ENCODE data around the gene BAHCC1. TPM values are rescaled to one million over a fixed set of nuclear protein-coding genes. Genes with fewer than 3 reads are reported as not detected.

BAHCC1 gene
- total and polyA plus RNA-seq, 2 of the 8 experiments (the other 6 are each of a cell fraction or from before 2014, with no cell fraction given): 0.26 to 0.58 TPM

GRCh38 chr17:81474958-81475357, 79.7 kb downstream of the BAHCC1 start:
- no peaks in the 10 kb centered on the region for H3K79me2 ChIP-seq (ENCODE audit: control insufficient read depth in 1 of 2, insufficient read depth in 2 of 2, low read length in 2 of 2)
- 81% methylated on average over 16 of the region's 16 CpGs; no CpG with 5 or more reads in 1 of the 2 experiments for WGBS, 2 experiments (ENCODE audit: extremely low coverage in 1 of 2, insufficient coverage in 1 of 2, insufficient read length in 1 of 2, insufficient replicate concordance in 2 of 2, low coverage in 1 of 2, low lambda C conversion rate in 2 of 2, missing lambda C conversion rate in 1 of 2)
- CTCF ChIA-PET (ENCODE audit: partially characterized antibody): interaction anchor here (0.7 to 3.1 kb wide), 5 partner anchors 9 to 222 kb away, joined by 3 to 21 read pairs (median 7); no protein-coding TSS in a partner anchor
- TF ChIP-seq SRF (IDR thresholded peaks at IDR 0.05; ENCODE audit: low read depth, low read length): no peak
- TF ChIP-seq JUND (IDR thresholded peaks at IDR 0.05; ENCODE audit: low read length): no peak
- no peak for TF ChIP-seq EP300 (IDR thresholded peaks at IDR 0.05; ENCODE audit: borderline replicate concordance in 1 of 2, low read depth in 2 of 2, low read length in 2 of 2)
- TF ChIP-seq SIX5 (IDR thresholded peaks at IDR 0.05; ENCODE audit: low read depth, low read length): no peak
- TF ChIP-seq RXRA (IDR thresholded peaks at IDR 0.05; ENCODE audit: insufficient read depth, low read depth, low read length): no peak
- TF ChIP-seq MAX (IDR thresholded peaks at IDR 0.05): no peak
- no peak for TF ChIP-seq JUN (IDR thresholded peaks at IDR 0.05; ENCODE audit: low read depth, low read length)
- no peak for TF ChIP-seq EZH2 (IDR thresholded peaks at IDR 0.05; ENCODE audit: low read depth, low read length, severe bottlenecking)

More at GRCh38 chr17:81474958-81475357, 79.7 kb downstream of the BAHCC1 start:
- Histone ChIP-seq H4K8ac (ENCODE audit: extremely low read depth, insufficient read depth, low read length) (no peak overlapping the region), H3K27ac (ENCODE audit: low read depth, low read length) (no peak overlapping the region), H3K4me2 (ENCODE audit: insufficient read depth in 1 of 2, low read depth in 2 of 2, low read length in 2 of 2) (no peak overlapping the region), H4K5ac (ENCODE audit: insufficient read length, low read depth, low read length) (no peak overlapping the region), H2BK20ac (ENCODE audit: low read length) (no peak overlapping the region), H2AFZ (ENCODE audit: low read length) (no peak overlapping the region), H3K18ac (ENCODE audit: extremely low read depth, low read length) (no peak overlapping the region), H2BK15ac (ENCODE audit: low read length) (no peak overlapping the region), H3K9ac (replicated peaks in 1 of 4; ENCODE audit: extremely low read depth in 1 of 4, low read depth in 3 of 4, low read length in 3 of 4) (no peak overlapping the region), H3K9me3 (ENCODE audit: insufficient read depth in 2 of 2, low read depth in 1 of 2, low read length in 1 of 2) (no peaks in the 10 kb centered on the region; a peak in 1 of 4 replicates), H3K36me3 (ENCODE audit: control insufficient read depth in 2 of 4, insufficient read depth in 4 of 4, low read length in 3 of 4) (no peaks in the 10 kb centered on the region), H2AK5ac (ENCODE audit: low read depth, low read length) (no peak overlapping the region), H2BK120ac (replicated peaks; ENCODE audit: low read depth, low read length) (no peak overlapping the region), H3K56ac (replicated peaks; ENCODE audit: insufficient read length, low read depth, low read length) (no peak overlapping the region), H3K4me3 (ENCODE audit: extremely low read depth in 1 of 4, insufficient read depth in 2 of 4, low read depth in 3 of 4, low read length in 4 of 4) (no peak overlapping the region), H3K4ac (replicated peaks; ENCODE audit: insufficient read length, low read depth, low read length) (no peak overlapping the region), H2BK5ac (ENCODE audit: low read depth, low read length) (no peak overlapping the region), H2BK12ac (ENCODE audit: low read depth, low read length) (0 out of 2 replicates have a peak overlapping the region, but pooled peaks have one; percentile 33), H3K23me2 (ENCODE audit: low read depth, low read length) (no peaks in the 10 kb centered on the region), H3K79me1 (ENCODE audit: low read depth, low read length) (no peaks in the 10 kb centered on the region), H3K27me3 (replicated peaks in 1 of 4; ENCODE audit: control insufficient read depth in 3 of 4, extremely low read depth in 1 of 4, insufficient read depth in 3 of 4, low read length in 3 of 4) (peaks cover 0 to 13% (median 7%) of the 10 kb centered on the region in 4 experiments; a peak in 4 of 7 replicates), H4K91ac (replicated peaks; ENCODE audit: insufficient read length, low read length) (no peak overlapping the region), H3K14ac (ENCODE audit: insufficient read length) (no peak overlapping the region), H3K4me1 (replicated peaks in 1 of 4; ENCODE audit: control insufficient read depth in 3 of 4, insufficient read depth in 4 of 4, low read length in 3 of 4) (no peaks in the 10 kb centered on the region), H3K23ac (ENCODE audit: insufficient read length) (no peak overlapping the region), H4K20me1 (replicated peaks in 1 of 2; ENCODE audit: control insufficient read depth in 1 of 2, insufficient read depth in 2 of 2, low read length in 2 of 2) (peaks cover 0 to 2% of the 10 kb centered on the region in 2 experiments)
- FAIRE-seq (no peak), DNase-seq (ENCODE audit: low read depth in 1 of 2, low spot score in 2 of 2) (no peak)
- POLR2A ChIA-PET (ENCODE audit: partially characterized antibody): interaction anchor here (1.1 kb wide), 1 partner anchor 39 kb away, joined by 3 read pairs; no protein-coding TSS in a partner anchor

Measured in H1 (cell line).